ENCODE data around the gene RASGEF1C.

The RASGEF1C gene

DNA sequence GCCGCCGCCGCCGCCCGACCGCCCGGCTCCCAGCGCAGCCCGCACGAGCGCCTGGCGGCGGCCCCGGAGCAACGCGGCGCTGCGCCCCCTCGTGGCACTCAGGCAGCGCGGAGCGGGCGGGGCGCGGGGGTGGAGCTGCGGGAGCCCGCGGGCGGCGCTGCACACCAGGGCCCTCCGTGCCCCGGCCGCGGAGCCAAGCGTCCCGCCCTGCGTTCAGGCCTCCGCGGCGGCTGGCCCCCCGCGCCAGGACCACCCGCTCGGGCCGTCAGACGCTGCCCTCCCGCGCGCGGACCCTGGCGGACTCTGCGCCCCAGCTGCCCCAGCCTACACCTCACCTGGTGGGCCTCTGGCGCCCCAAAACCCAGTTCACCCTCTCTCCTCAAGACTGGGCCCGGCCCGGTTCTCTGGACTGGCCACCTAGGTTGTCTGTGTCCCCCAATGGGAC is at the start of gene RASGEF1C:
TSS of gene RASGEF1C (minus strand) at position 75 of the 445 bp plus-strand sequence. CDS start 71,159 bp downstream, outside the sequence.
- DNase-seq (ENCODE audit: low read depth): peak; percentile 10

DNA sequence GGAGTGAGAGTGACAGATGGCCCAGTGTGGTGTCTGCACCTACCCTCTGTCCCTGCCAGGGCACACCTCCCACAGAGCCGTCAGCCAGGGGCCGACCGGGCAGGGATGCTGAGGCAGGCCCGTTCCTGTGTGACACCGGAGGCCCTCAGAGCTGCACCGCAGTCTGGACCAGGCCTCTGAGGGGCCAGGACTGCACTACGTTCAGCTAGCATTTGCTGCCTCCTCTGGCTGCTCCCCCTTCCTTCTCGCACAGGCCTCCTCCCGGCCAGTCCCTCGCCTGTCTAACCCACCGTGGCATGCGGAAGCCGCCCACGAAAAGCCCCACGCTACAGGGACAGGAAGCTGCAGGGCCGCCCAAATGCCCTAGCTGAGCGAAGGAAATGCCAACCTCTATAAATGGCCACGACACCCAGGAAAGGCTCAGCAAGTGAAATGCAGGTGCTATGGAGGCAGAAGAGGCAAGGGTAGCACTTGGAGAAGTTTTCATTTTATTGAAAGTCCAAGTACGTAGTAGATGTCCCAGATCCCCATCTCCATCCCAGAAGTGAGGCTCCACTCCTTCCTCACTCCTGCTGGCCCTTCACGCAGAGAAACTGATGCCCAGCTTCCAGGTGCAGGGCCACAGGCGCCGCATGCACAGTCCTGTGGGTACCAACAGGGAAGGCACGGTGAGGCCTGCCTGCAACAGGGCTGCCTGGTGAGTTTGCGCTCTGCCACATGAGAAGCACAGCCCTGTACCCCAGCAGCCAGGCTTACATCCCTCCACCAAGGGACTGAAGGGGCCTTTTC is 44.2 kb upstream of the RASGEF1C start:
- DNase-seq (ENCODE audit: low read depth): no peak

GRCh38 chr5:180251887-180252286 is 42.9 kb upstream of the RASGEF1C start:
- DNase-seq (ENCODE audit: low read depth): no peak

GRCh38 chr5:180251141-180251540 is 42.1 kb upstream of the RASGEF1C start:
- no peak for DNase-seq (ENCODE audit: low read depth)

GRCh38 chr5:180250329-180250728 is 41.3 kb upstream of the RASGEF1C start:
- DNase-seq (ENCODE audit: low read depth): no peak

DNA sequence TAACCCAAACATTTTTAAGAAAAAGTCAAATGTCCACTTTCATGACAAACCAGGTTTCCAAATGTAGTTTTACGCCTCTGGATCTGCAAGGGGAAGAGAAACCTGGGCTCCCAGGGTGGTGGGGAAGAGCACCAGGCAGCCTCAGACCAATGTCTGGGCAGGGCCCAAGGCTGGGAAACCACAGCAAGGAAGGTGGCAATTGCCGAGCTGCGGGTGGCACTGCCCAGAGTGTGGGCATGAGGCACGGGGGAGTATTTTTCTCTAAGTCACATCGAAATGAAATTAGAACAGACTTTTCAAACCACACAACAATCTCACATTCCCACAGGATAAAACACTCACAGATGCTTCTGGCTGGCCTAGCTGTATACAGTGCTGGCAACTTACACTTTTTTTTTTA is 32.6 kb upstream of the RASGEF1C start:
- no peak for DNase-seq (ENCODE audit: low read depth)

- DNase-seq (ENCODE audit: low read depth): no peak
Measured at GRCh38 chr5:180238631-180239030, 29.6 kb upstream of the RASGEF1C start.

DNA sequence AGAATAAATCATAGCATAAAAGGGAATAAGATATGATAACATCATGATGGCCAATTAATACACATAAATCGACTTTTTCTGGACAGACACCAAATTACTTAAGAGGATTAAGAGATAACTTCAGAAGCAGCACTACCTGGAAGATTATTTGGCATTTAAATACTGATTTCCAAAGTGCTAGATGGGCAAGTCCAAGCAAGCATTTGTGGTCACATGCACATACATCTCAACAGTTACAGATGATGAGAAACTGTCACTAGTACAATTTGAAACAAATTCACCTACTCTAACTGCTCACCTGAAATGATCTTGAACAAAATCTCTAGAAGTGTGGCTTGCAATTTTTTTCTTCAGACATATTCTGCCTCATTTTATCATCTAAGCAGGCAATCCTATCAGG is 26.8 kb upstream of the RASGEF1C start:
- no peak for DNase-seq (ENCODE audit: low read depth)

DNA sequence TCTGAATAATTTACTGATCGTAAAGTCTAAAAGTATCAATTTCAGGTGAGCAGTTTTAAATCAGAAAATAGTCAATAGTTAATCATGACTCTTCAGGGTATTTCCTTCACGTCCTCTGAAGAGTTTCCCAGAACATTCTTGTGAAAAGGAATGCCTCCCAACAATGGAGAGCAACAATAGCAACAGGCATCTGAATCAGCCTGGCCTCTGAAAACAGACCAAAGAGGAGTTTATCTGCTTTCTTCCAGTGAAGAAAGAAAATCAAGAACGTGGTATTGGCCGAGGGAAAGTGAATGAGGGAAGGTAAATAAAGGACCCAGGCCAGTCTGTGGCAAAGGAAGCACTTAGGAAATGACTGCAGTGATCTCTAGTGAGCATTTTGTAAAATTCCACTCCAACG is 26.1 kb upstream of the RASGEF1C start:
- no peak for DNase-seq (ENCODE audit: low read depth)

GRCh38 chr5:180234271-180234670 is 25.3 kb upstream of the RASGEF1C start:
- DNase-seq (ENCODE audit: low read depth): no peak

DNA sequence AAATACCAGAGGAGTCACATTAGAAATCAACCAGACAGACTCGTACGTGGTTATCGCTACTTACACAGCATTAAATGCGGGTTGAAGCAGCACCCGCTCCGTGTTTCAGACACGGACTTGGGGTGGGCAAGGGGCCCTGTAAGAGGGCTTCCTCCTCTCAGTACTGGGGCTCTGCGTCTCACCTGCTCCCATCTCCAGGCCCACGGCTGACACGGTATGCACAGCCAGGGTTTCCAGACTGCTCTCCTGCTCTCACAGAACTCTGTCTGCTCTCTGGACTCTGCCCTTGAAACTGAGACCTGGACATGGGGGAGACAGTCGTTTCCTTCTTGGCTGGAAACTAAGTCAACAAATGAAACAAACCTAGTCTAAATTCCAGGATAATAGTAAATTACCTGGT is 24.7 kb upstream of the RASGEF1C start:
- no peak for DNase-seq (ENCODE audit: low read depth)

DNA sequence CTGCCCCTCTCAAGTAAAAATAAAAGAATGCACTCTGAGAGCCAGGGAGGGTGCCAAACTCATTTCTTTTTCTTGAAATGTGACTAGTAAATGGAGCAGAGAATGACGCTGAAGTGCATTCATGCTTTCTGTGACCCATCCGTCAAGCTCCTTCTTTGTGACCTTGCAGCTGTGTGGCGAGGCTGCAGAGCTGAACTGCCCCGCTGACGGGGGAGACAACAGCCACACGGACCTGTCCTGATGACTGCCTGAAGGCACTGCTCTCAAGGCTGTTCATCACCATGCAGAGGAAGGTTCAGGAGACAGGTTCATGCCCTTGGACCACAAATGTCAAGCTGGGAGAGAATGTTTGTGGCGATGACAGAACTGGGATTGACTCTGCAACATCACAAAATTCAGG is 21.0 kb upstream of the RASGEF1C start:
- no peak for DNase-seq (ENCODE audit: low read depth)

DNA sequence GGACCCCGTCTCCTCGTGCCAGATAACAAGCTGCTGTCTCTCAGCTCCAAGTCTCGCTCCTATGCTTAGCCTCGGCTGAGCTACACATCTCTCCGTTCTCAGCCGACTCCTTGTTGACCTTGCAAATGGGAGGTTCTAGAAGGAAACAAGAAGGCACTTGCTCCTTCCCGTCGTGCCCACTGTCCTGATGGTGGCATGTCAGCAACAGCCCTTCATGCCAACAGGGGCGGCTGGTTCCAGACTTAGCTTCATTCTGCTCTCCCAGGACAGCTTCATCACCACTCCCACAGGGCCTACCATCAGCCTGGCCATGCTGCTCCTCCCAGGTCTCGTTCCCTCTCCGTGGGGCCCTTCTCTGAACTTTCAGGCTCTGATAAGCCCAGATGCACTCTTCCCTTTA is 13.0 kb upstream of the RASGEF1C start:
- DNase-seq (ENCODE audit: low read depth): no peak

DNA sequence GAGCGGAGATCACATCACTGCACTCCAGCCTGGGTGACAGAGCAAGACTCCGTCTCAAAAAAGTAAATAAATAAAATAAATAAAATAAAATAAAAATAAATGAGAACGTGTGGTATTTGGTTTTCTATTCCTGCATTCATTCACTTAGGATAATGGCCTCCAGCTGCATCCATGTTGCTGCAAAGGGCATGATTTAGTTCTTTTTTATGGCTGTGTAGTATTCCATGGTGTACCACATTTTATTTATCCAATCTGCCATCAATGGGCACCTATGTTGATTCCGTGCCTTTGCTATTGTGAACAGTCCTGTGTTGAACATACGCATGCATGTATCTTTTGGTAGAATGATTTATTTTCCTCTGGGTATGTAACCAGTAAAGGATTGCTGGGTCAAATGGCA is 8.8 kb upstream of the RASGEF1C start:
- DNase-seq (ENCODE audit: low read depth): no peak

DNA sequence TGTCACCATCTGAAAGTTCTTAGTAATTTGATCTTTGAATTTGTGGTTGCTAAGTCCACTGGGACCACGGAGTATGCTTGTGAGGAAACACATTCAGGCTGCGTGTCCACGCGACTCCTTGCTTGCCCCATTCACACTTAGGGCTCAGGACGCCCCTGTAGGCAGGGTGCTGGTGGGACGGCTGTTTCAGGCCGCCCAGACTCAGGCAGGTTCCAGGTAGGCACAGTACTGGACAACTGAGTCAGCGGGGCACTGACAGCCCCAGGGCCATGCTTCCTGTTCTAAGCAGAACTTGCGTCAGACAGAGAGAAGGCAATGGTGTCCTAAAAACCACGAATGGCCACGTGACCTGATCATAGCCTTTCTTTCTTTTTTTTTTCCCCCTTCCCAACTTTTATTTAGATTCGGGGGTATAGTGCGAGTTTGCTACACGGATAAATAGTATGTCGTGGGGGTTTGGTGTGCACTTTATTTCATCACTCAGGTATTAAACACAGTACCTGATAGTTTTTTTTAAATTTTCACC is 7.7 kb upstream of the RASGEF1C start:
- no peak for DNase-seq (ENCODE audit: low read depth)

GRCh38 chr5:180215783-180216630 is 7.0 kb upstream of the RASGEF1C start:
- no peak for DNase-seq (ENCODE audit: low read depth)

DNA sequence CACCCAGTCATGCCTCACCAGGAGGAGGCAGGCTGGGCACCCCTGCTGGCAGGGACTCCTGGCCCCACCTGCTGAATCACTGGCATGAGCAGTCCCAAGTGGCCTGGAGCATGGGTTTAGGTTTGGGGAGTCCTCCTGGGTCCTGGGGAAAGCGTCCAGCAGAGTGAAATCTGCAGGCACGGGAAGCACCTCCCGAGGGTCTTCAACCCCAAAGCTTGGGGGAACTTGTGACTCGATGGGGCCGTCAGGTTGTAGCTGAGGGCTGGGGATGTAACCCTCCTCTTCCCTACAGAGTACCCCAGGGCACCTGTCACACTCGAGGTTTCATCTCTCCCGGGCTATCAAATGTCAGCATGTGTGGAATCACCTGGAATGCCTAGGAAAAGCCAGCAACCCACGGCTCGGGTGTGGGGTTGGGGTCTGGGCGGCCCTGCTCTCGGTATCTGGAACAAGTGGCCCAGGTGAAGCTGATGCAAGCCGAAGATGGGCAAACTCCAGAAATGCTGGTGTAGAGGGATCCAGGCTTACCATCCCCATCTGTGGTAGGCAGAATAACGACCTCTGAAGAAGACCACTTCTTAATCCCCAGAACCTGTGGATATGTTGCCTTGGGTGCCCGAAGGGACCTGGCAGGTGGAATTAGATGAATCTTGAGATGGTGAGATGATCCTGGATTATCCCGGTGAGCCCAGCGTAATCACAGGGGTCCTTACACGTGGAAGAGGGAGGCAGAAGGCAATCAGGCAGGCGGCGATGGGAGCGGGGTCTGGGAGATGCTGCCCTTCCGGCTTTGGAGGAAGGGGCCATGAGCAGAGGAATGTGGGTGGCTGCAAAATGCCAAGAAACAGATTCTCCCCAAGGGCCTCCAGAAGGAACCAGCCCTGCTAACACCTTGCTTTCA is 6.1 kb upstream of the RASGEF1C start:
- DNase-seq (ENCODE audit: low read depth): no peak

DNA sequence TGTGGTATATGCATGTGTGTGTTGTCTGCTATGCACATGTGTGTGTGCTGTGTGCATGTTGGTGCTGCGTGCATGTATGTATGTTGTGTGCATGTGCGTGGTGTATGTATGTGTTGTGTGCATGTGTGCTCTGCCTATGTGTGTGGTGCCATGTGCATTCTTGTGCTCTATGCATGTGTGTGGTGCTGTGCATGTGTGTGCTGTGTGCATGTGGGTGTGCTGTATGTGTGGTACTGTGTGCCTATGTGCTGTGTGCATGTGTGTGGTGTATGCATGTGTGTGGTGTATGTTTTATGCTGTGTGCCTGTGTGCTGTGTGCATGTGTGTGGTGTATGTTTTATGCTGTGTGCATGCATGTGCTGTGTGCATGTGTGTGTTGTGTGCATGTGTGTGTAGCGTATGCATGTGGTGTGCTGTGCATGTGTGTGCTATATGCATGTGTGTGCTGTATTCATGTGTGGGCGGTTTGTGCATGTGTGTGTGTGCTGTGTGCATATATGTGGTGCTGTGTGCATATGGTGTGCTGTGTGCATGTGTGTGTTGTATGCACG is 4.7 kb upstream of the RASGEF1C start:
- DNase-seq (ENCODE audit: low read depth): no peak

DNA sequence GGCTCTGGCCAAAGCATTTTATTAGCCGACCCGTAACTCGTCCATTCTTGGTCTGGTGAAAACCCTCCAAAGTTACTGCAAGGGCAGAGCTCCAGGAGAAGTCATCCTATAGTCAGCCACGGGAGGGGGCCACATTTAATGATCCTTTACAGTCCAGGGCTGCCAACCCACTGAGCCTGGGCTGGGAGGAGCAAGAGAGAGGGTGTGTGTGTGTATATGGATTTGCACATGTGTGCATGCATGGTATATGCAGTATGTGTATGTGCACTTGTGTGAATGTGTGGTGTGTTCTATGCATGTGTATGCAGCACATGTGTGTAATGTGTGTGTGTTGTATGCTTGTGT is 4.2 kb upstream of the RASGEF1C start:
- DNase-seq (ENCODE audit: low read depth): no peak

DNA sequence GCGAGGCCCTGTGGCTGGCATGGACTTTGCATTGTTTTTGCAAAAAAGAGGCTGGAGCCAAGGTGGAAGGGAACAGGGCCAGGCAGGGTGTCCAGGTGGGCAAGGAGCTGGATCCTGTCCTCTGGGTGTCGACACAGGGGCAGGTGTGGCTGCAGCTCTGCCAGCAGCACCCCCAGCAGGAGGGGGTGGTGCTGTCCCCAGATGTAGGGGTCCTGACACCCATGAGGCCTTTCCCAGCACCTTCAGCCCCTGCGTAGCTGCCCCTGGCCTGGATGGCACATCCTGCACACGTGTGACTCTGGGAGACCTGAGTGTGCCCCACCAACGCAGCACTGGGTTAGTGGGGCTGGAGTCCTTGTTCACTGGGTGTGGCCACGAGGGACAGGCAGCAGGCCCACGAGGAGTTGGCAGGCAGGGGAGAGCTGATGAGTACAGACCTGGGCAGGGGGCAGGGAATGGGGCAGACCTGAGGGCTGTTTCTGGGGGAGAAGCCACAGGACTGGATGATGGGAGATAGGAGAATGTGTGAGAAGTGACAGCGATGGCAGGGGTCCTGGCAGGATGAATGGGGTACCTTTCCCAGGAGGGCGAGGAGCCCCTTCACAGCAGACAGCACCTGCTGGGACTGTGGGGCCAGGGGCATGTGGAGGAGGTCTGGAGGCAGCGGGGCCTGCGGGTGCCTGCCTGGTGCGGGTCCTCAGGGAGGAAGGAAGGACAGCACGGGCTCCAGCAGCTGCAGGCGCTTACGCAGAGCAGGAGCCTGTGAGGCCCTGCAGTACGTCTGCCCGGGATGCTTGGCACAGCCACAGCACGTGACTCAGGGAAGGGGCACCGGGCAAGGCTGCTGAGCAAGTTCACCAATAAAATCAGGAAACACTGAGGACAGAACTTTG is 3.6 kb upstream of the RASGEF1C start:
- no peak for DNase-seq (ENCODE audit: low read depth)

DNA sequence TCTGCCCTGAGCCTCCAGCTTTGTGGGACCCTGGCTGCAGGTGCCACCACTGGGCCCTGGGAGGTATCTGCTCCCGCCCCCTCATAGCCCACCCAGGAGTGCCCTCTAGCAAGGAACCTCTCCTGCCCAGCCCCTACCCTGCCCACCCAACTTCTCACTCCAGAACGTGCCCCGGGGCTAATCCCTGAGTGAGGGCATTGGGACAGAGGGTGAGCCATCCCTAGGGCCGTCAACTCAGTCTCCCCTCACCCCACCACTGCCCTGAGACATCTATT is 2.7 kb upstream of the RASGEF1C start:
- no peak for DNase-seq (ENCODE audit: low read depth)
